Middle frontal gyrus (tissue), 1 donor: ENCODE measurements around the gene PTPN5.
A peak's percentile ranks its signal among the peaks of the same experiment; 100 is the strongest.
"Not testable (repeated sequence)": the region's sequence is repeated elsewhere in the genome, so short reads cannot be mapped to it uniquely, and the experiment has no call there.

Experiments
- DNase-seq: peaks from one replicate; pipeline ENCODE4 v3.0.0-alpha.2; 2015; ENCODE audit warnings: low spot score; ENCODE audit errors: extremely low spot score

The PTPN5 gene

GRCh38 chr11:18791207-18791968, at the start of gene PTPN5:
TSS of gene PTPN5 (minus strand) at chr11:18791798. CDS start at chr11:18771958, 19,840 bp downstream.
- DNase-seq = no peak

- DNase-seq = no peak
Measured at GRCh38 chr11:18836417-18836816, 44.8 kb upstream of the PTPN5 start.

- no peak for DNase-seq
Measured at GRCh38 chr11:18834754-18835466, 43.3 kb upstream of the PTPN5 start.

GRCh38 chr11:18820160-18820559, 28.6 kb upstream of the PTPN5 start:
- DNase-seq = not testable (repeated sequence)

- DNase-seq = no peak
Measured at GRCh38 chr11:18804199-18804999, 12.8 kb upstream of the PTPN5 start.

- peak; percentile 63 for DNase-seq
Measured at GRCh38 chr11:18802381-18803257, 11.0 kb upstream of the PTPN5 start.

GRCh38 chr11:18798799-18799469, 7.3 kb upstream of the PTPN5 start:
- DNase-seq = no peak

- no peak for DNase-seq
Measured at GRCh38 chr11:18794956-18795355, 3.4 kb upstream of the PTPN5 start.

GRCh38 chr11:18792827-18793226, 1.2 kb upstream of the PTPN5 start:
- no peak for DNase-seq

GRCh38 chr11:18791969-18792628, 501 bp upstream of the PTPN5 start:
- DNase-seq = no peak

GRCh38 chr11:18790883-18791206, 753 bp downstream of the PTPN5 start:
- no peak for DNase-seq

GRCh38 chr11:18789942-18790341, 1.7 kb downstream of the PTPN5 start:
- no peak for DNase-seq

- no peak for DNase-seq
Measured at GRCh38 chr11:18785411-18785810, 6.2 kb downstream of the PTPN5 start.

GRCh38 chr11:18780896-18781295, 10.7 kb downstream of the PTPN5 start:
- DNase-seq = no peak

- DNase-seq = no peak
Measured at GRCh38 chr11:18780329-18780728, 11.3 kb downstream of the PTPN5 start.

- no peak for DNase-seq
Measured at GRCh38 chr11:18778468-18778867, 13.1 kb downstream of the PTPN5 start.

GRCh38 chr11:18776324-18776723, 15.3 kb downstream of the PTPN5 start:
- DNase-seq = no peak

- no peak for DNase-seq
Measured at GRCh38 chr11:18775492-18776292, 15.9 kb downstream of the PTPN5 start.

GRCh38 chr11:18774801-18775200, 16.8 kb downstream of the PTPN5 start:
- DNase-seq = no peak
